WTC11 (cell line): Measurements from ENCODE around the gene IL20RB. TPM values are rescaled to one million over a fixed set of nuclear protein-coding genes. Genes with fewer than 3 reads are reported as not detected.

Source experiments
- ATAC-seq: fragments of 200-7000 bp; cut with Tn5 transposase; 2 replicates; pipeline ENCODE4 v1.10.0; 2021; ENCODE audit warnings: mild to moderate bottlenecking, moderate library complexity
- CTCF ChIA-PET: fragments of 300-600 bp; sonication (Branson Sonifier 250); formaldehyde crosslinking; loops from one replicate; lab custom pipeline; 2021; ENCODE audit warnings: antibody characterized with exemption; lab: Charles Lee
- POLR2A ChIA-PET: fragments of 350-600 bp; sonication (Branson Sonifier 250); formaldehyde crosslinking; loops from one replicate; lab custom pipeline; 2021; ENCODE audit warnings: antibody characterized with exemption; lab: Charles Lee
- DNase-seq: peaks from one replicate; pipeline ENCODE4 v3.0.0; 2021; ENCODE audit warnings: low spot score
- H3K27ac Mint-ChIP-seq: 2 replicates; pipeline ENCODE4 v1.8.0; 2021; ENCODE audit warnings: mixed read lengths
- H3K27me3 Mint-ChIP-seq: 2 replicates; pipeline ENCODE4 v1.8.0; 2021; ENCODE audit warnings: low read depth, mild to moderate bottlenecking, moderate library complexity, mixed read lengths
- H3K36me3 Mint-ChIP-seq: 2 replicates; pipeline ENCODE4 v1.8.0; 2021; ENCODE audit warnings: mixed read lengths
- H3K4me1 Mint-ChIP-seq: 2 replicates; pipeline ENCODE4 v1.8.0; 2022; ENCODE audit warnings: mixed read lengths
- H3K4me3 Mint-ChIP-seq: 2 replicates; pipeline ENCODE4 v1.8.0; 2021; ENCODE audit warnings: mild to moderate bottlenecking, moderate library complexity, mixed read lengths
- H3K9me3 Mint-ChIP-seq: 2 replicates; pipeline ENCODE4 v1.8.0; 2021; ENCODE audit warnings: mixed read lengths
- GTF2I ChIP-seq: fragments of 250-450 bp; sonication (Bioruptor Pico); conservative IDR thresholded peaks from 2 replicates; pipeline ENCODE4 v1.4.0; 2021; ENCODE audit warnings: mild to moderate bottlenecking
- IRF1 ChIP-seq: sonication (generic); formaldehyde crosslinking; IDR thresholded peaks from 2 replicates; pipeline ENCODE4 v1.8.0; 2023; ENCODE audit warnings: missing genetic modification reagents
- MXD4 ChIP-seq: fragments of 250-450 bp; sonication (Bioruptor Pico); IDR thresholded peaks from 2 replicates; pipeline ENCODE4 v1.8.0; 2021; ENCODE audit warnings: mild to moderate bottlenecking, moderate library complexity, borderline replicate concordance
- MYBL2 ChIP-seq: sonication (generic); formaldehyde crosslinking; IDR thresholded peaks from 2 replicates; pipeline ENCODE4 v1.8.1; 2023; ENCODE audit warnings: mild to moderate bottlenecking, moderate library complexity, missing genetic modification reagents
- NFATC4 ChIP-seq: fragments of 250-450 bp; sonication (Bioruptor Pico); IDR thresholded peaks from 2 replicates; pipeline ENCODE4 v1.9.0; 2021; ENCODE audit warnings: mild to moderate bottlenecking
- NFE2L1 ChIP-seq: sonication (generic); formaldehyde crosslinking; IDR thresholded peaks from 2 replicates; pipeline ENCODE4 v1.8.1; 2023; ENCODE audit warnings: missing genetic modification reagents
- NFYB ChIP-seq: sonication (generic); formaldehyde crosslinking; conservative IDR thresholded peaks from 2 replicates; pipeline ENCODE4 v1.8.0; 2022; ENCODE audit warnings: low read depth, missing genetic modification reagents
- NR2C2 ChIP-seq: sonication (generic); formaldehyde crosslinking; IDR thresholded peaks from 2 replicates; pipeline ENCODE4 v1.8.0; 2022; ENCODE audit warnings: mild to moderate bottlenecking, missing genetic modification reagents
- RORB ChIP-seq: fragments of 250-450 bp; sonication (Bioruptor Pico); IDR thresholded peaks from 2 replicates; pipeline ENCODE4 v1.9.0; 2021; ENCODE audit warnings: mild to moderate bottlenecking
- ZMAT4 ChIP-seq: fragments of 250-450 bp; sonication (Bioruptor Pico); IDR thresholded peaks from 2 replicates; pipeline ENCODE4 v1.9.0; 2021; ENCODE audit warnings: mild to moderate bottlenecking
- ZNF219 ChIP-seq: sonication (generic); formaldehyde crosslinking; IDR thresholded peaks from 2 replicates; pipeline ENCODE4 v1.8.0; 2023; ENCODE audit warnings: missing genetic modification reagents, mild to moderate bottlenecking, borderline replicate concordance
- ZNF263 ChIP-seq: sonication (generic); formaldehyde crosslinking; IDR thresholded peaks from 2 replicates; pipeline ENCODE4 v1.8.1; 2022; ENCODE audit warnings: low read depth, mild to moderate bottlenecking, moderate library complexity, missing genetic modification reagents
- ZNF423 ChIP-seq: fragments of 250-450 bp; sonication (Bioruptor Pico); IDR thresholded peaks from 2 replicates; pipeline ENCODE4 v2.1.2; 2022; ENCODE audit warnings: mild to moderate bottlenecking, moderate library complexity
- ZSCAN18 ChIP-seq: fragments of 250-450 bp; sonication (Bioruptor Pico); IDR thresholded peaks from 2 replicates; pipeline ENCODE4 v2.1.2; 2022; ENCODE audit warnings: mild to moderate bottlenecking, moderate library complexity
- total RNA-seq: library from RNA; stranded (reverse); gene quantifications from 3 replicates; pipeline ENCODE4 v1.2.3, GENCODE V29; 2021
- TF ChIP-seq, protein P1 (sequence below): sonication (generic); formaldehyde crosslinking; IDR thresholded peaks from 2 replicates; pipeline ENCODE4 v1.8.1; 2023; ENCODE audit warnings: mild to moderate bottlenecking, moderate library complexity, missing genetic modification reagents
- TF ChIP-seq, protein P2 (sequence below): fragments of 250-450 bp; sonication (Bioruptor Pico); IDR thresholded peaks from 2 replicates; pipeline ENCODE4 v1.9.0; 2021; ENCODE audit warnings: mild to moderate bottlenecking
- TF ChIP-seq, protein P3 (sequence below): sonication (generic); formaldehyde crosslinking; IDR thresholded peaks from 2 replicates; pipeline ENCODE4 v1.8.1; 2023; ENCODE audit warnings: mild to moderate bottlenecking, missing genetic modification reagents, borderline replicate concordance
- TF ChIP-seq, protein P4 (sequence below): sonication (generic); formaldehyde crosslinking; IDR thresholded peaks from 2 replicates; pipeline ENCODE4 v1.8.0; 2023; ENCODE audit warnings: missing genetic modification reagents, mild to moderate bottlenecking, borderline replicate concordance

Gene IL20RB
- total RNA-seq, 1 experiment from 2014 or later = 2.3 TPM

GRCh38 chr3:137050281-137050680, 92.5 kb downstream of the IL20RB start (continued):
- no peak for TF ChIP-seq ZMAT4 (CRISPR knock-in tag)
- TF ChIP-seq MXD4 (CRISPR knock-in tag) = no peak
- TF ChIP-seq, protein P1, sequence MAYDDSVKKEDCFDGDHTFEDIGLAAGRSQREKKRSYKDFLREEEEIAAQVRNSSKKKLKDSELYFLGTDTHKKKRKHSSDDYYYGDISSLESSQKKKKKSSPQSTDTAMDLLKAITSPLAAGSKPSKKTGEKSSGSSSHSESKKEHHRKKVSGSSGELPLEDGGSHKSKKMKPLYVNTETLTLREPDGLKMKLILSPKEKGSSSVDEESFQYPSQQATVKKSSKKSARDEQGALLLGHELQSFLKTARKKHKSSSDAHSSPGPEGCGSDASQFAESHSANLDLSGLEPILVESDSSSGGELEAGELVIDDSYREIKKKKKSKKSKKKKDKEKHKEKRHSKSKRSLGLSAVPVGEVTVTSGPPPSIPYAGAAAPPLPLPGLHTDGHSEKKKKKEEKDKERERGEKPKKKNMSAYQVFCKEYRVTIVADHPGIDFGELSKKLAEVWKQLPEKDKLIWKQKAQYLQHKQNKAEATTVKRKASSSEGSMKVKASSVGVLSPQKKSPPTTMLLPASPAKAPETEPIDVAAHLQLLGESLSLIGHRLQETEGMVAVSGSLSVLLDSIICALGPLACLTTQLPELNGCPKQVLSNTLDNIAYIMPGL (CRISPR knock-in tag) = no peak
- no peak for TF ChIP-seq MYBL2 (CRISPR knock-in tag)
- TF ChIP-seq GTF2I (CRISPR knock-in tag) = no peak
- TF ChIP-seq, protein P2, sequence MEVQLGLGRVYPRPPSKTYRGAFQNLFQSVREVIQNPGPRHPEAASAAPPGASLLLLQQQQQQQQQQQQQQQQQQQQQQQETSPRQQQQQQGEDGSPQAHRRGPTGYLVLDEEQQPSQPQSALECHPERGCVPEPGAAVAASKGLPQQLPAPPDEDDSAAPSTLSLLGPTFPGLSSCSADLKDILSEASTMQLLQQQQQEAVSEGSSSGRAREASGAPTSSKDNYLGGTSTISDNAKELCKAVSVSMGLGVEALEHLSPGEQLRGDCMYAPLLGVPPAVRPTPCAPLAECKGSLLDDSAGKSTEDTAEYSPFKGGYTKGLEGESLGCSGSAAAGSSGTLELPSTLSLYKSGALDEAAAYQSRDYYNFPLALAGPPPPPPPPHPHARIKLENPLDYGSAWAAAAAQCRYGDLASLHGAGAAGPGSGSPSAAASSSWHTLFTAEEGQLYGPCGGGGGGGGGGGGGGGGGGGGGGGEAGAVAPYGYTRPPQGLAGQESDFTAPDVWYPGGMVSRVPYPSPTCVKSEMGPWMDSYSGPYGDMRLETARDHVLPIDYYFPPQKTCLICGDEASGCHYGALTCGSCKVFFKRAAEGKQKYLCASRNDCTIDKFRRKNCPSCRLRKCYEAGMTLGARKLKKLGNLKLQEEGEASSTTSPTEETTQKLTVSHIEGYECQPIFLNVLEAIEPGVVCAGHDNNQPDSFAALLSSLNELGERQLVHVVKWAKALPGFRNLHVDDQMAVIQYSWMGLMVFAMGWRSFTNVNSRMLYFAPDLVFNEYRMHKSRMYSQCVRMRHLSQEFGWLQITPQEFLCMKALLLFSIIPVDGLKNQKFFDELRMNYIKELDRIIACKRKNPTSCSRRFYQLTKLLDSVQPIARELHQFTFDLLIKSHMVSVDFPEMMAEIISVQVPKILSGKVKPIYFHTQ (CRISPR knock-in tag) = no peak
- TF ChIP-seq, all 79 proteins: peak for 0

GRCh38 chr3:137052298-137052697, 94.5 kb downstream of the IL20RB start:
- peaks cover 20% of the 10 kb centered on the region for H3K4me1 Mint-ChIP-seq
- TF ChIP-seq ZSCAN18 (CRISPR knock-in tag) = no peak
- TF ChIP-seq ZNF423 (CRISPR knock-in tag) = no peak
- TF ChIP-seq RORB (CRISPR knock-in tag) = no peak
- no peak for TF ChIP-seq NFYB
- TF ChIP-seq IRF1 = no peak
- no peak for TF ChIP-seq NFE2L1 (CRISPR knock-in tag)
- TF ChIP-seq, protein P3, sequence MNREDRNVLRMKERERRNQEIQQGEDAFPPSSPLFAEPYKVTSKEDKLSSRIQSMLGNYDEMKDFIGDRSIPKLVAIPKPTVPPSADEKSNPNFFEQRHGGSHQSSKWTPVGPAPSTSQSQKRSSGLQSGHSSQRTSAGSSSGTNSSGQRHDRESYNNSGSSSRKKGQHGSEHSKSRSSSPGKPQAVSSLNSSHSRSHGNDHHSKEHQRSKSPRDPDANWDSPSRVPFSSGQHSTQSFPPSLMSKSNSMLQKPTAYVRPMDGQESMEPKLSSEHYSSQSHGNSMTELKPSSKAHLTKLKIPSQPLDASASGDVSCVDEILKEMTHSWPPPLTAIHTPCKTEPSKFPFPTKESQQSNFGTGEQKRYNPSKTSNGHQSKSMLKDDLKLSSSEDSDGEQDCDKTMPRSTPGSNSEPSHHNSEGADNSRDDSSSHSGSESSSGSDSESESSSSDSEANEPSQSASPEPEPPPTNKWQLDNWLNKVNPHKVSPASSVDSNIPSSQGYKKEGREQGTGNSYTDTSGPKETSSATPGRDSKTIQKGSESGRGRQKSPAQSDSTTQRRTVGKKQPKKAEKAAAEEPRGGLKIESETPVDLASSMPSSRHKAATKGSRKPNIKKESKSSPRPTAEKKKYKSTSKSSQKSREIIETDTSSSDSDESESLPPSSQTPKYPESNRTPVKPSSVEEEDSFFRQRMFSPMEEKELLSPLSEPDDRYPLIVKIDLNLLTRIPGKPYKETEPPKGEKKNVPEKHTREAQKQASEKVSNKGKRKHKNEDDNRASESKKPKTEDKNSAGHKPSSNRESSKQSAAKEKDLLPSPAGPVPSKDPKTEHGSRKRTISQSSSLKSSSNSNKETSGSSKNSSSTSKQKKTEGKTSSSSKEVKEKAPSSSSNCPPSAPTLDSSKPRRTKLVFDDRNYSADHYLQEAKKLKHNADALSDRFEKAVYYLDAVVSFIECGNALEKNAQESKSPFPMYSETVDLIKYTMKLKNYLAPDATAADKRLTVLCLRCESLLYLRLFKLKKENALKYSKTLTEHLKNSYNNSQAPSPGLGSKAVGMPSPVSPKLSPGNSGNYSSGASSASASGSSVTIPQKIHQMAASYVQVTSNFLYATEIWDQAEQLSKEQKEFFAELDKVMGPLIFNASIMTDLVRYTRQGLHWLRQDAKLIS (CRISPR knock-in tag) = no peak
- TF ChIP-seq, protein P4, sequence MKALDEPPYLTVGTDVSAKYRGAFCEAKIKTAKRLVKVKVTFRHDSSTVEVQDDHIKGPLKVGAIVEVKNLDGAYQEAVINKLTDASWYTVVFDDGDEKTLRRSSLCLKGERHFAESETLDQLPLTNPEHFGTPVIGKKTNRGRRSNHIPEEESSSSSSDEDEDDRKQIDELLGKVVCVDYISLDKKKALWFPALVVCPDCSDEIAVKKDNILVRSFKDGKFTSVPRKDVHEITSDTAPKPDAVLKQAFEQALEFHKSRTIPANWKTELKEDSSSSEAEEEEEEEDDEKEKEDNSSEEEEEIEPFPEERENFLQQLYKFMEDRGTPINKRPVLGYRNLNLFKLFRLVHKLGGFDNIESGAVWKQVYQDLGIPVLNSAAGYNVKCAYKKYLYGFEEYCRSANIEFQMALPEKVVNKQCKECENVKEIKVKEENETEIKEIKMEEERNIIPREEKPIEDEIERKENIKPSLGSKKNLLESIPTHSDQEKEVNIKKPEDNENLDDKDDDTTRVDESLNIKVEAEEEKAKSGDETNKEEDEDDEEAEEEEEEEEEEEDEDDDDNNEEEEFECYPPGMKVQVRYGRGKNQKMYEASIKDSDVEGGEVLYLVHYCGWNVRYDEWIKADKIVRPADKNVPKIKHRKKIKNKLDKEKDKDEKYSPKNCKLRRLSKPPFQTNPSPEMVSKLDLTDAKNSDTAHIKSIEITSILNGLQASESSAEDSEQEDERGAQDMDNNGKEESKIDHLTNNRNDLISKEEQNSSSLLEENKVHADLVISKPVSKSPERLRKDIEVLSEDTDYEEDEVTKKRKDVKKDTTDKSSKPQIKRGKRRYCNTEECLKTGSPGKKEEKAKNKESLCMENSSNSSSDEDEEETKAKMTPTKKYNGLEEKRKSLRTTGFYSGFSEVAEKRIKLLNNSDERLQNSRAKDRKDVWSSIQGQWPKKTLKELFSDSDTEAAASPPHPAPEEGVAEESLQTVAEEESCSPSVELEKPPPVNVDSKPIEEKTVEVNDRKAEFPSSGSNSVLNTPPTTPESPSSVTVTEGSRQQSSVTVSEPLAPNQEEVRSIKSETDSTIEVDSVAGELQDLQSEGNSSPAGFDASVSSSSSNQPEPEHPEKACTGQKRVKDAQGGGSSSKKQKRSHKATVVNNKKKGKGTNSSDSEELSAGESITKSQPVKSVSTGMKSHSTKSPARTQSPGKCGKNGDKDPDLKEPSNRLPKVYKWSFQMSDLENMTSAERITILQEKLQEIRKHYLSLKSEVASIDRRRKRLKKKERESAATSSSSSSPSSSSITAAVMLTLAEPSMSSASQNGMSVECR = no peak
- no peak for TF ChIP-seq ZNF263 (CRISPR knock-in tag)
- TF ChIP-seq ZNF219 = no peak
- TF ChIP-seq NFATC4 (CRISPR knock-in tag) = no peak
- TF ChIP-seq NR2C2 (CRISPR knock-in tag) = no peak
- TF ChIP-seq, all 79 proteins: peak for 0
- no peaks in the 10 kb centered on the region for H3K27me3 Mint-ChIP-seq
- peaks cover 6% of the 10 kb centered on the region for H3K9me3 Mint-ChIP-seq
- no peak overlapping the region for H3K4me3 Mint-ChIP-seq
- POLR2A ChIA-PET = no interaction called here
- no peaks in the 10 kb centered on the region for H3K36me3 Mint-ChIP-seq
- CTCF ChIA-PET = interaction anchor here (1.1 kb wide), 1 partner anchor 300 kb away, joined by 4 read pairs; no protein-coding TSS in a partner anchor
- DNase-seq = no peak
- H3K27ac Mint-ChIP-seq = no peak overlapping the region
- no peak for ATAC-seq
